Stimulated activated CD4-positive, alpha-beta T cell treated with anti-CD3 and anti-CD28 coated beads, TNF-alpha, amount 100 ng/mL, for 4 hours (primary cell): ENCODE data around the gene CPNE2.

Experiments
- DNase-seq, 3 experiments: peaks; one replicate each; pipeline ENCODE4 v3.0.0-alpha.2; 2020; ENCODE audit warnings: low read depth in 3 of 3

CPNE2 gene

DNA sequence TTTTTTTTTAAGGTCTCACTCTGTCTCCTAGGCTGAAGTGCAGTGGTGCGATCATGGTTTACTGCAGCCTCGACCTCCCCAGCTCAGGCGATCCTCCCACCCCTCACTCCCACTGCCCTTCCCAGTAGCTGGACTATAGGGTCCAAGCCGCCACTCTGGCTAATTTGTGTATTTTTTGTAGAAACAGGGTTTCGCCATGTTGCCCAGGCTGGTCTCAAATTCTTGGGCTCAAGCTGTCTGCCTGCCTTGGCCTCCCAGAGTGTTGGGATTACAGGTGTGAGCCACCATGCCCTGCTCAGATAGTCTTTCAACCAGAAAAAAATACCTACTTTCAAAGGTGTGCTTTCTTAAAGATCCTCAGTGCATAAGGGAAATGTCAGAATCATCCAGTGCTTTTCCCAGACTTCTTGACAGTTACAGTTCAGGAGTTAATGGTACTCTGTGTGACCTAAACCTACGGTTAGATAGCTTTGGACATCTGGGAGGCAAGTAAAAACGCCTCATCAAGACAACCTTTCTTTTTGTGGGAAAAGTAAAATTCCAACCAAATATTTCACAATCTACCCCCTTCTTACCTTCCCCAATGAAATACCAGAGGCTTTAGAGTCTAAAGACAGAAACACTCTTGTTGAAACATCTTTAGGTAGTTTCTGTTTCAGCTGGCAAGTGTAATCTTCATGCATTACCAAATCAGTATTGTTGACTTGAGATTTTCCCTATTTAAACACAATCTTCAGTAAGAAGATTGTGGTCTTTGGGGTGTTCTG is 100.5 kb downstream of the CPNE2 start:
- DNase-seq, result no peak

- DNase-seq, result no peak
These were observed 102.1 kb downstream of the CPNE2 start for GRCh38 chr16:57194512-57194911.

GRCh38 chr16:57196286-57196685 is 103.9 kb downstream of the CPNE2 start:
- no peak for DNase-seq

GRCh38 chr16:57196753-57197152 is 104.4 kb downstream of the CPNE2 start:
- no peak for DNase-seq
